Measurements from ENCODE around the gene SLCO1A2.

The SLCO1A2 gene

DNA sequence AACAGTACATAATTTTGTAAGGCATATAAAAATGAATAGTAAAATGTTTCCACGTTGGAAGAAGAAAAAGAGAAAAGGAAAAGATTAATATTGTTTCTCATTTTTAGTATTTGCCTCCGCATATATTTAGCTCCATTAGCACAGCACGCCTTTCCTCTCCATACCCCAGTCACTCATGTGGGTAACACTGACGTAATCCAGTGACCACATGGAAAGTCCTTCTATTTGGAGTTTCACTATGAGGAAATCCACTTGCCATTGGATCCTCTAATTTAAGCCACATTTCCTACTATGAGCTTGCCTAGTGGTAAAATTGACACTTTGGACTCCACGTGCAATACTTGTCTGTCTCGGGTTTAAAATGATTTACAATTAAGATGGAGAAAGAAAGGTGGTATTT, 5.7 kb upstream of the SLCO1A2 start:
- H4K20me1 ChIP-seq (ENCODE audit: control insufficient read depth, insufficient read depth, low read depth, low read length): no peaks in the 10 kb centered on the region

DNA sequence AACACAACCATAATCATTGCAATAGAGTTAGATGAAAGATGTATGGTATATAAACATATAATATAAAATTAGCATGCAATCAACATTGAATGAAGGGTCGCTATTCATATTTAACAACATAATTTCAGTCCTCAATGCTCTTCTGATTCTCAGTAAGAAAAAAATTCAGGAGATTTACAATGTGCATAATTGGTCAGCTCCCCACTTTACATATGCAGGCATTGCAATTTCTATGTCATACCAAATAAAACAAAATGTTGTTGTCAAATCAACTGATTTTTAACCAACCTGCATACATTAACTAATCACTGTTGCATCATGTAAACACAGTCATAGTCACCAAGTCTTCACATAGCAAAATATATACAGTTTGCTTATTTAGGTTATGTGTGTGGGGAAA, 5.2 kb upstream of the SLCO1A2 start:
- no peaks in the 10 kb centered on the region for H3K79me2 ChIP-seq (ENCODE audit: control insufficient read depth, low read length)
- no peaks in the 10 kb centered on the region for H3K36me3 ChIP-seq (ENCODE audit: control insufficient read depth, low read length)
- H3K27ac ChIP-seq (ENCODE audit: low read depth, low read length): no peak overlapping the region
- H3K27me3 ChIP-seq (ENCODE audit: control insufficient read depth, low read length): peaks cover 2% of the 10 kb centered on the region; the same call in 1 of the 2 replicates
- no peaks in the 10 kb centered on the region for H4K20me1 ChIP-seq (ENCODE audit: control insufficient read depth, insufficient read depth, low read depth, low read length)
- H3K9me2 ChIP-seq (replicated peaks; ENCODE audit: control insufficient read depth, low read length): no peaks in the 10 kb centered on the region
- TF ChIP-seq, protein P1, sequence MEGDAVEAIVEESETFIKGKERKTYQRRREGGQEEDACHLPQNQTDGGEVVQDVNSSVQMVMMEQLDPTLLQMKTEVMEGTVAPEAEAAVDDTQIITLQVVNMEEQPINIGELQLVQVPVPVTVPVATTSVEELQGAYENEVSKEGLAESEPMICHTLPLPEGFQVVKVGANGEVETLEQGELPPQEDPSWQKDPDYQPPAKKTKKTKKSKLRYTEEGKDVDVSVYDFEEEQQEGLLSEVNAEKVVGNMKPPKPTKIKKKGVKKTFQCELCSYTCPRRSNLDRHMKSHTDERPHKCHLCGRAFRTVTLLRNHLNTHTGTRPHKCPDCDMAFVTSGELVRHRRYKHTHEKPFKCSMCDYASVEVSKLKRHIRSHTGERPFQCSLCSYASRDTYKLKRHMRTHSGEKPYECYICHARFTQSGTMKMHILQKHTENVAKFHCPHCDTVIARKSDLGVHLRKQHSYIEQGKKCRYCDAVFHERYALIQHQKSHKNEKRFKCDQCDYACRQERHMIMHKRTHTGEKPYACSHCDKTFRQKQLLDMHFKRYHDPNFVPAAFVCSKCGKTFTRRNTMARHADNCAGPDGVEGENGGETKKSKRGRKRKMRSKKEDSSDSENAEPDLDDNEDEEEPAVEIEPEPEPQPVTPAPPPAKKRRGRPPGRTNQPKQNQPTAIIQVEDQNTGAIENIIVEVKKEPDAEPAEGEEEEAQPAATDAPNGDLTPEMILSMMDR (IDR thresholded peaks at IDR 0.05; ENCODE audit: low read depth, low read length, poor library complexity, severe bottlenecking): no peak
- TF ChIP-seq EZH2phosphoT487 (IDR thresholded peaks at IDR 0.05; ENCODE audit: borderline replicate concordance, low read length): no peak
- no peak overlapping the region for H3K4me3 ChIP-seq (ENCODE audit: low read length)
- no peaks in the 10 kb centered on the region for H3K4me1 ChIP-seq (ENCODE audit: control insufficient read depth, low read length)
- H3K9me3 ChIP-seq (ENCODE audit: control insufficient read depth, insufficient read depth, low read length): no peaks in the 10 kb centered on the region
- H3K4me2 ChIP-seq (ENCODE audit: low read length): no peak overlapping the region
- H3F3A ChIP-seq (ENCODE audit: control insufficient read depth, insufficient read depth): no peaks in the 10 kb centered on the region

More for the DNA sequence above, 5.7 kb upstream of the SLCO1A2 start:
- Histone ChIP-seq H3K27me3 (ENCODE audit: control insufficient read depth, low read length) (peaks cover 2% of the 10 kb centered on the region; the same call in 1 of the 2 replicates), H3K4me3 (ENCODE audit: low read length) (no peak overlapping the region), H3K79me2 (ENCODE audit: control insufficient read depth, low read length) (no peaks in the 10 kb centered on the region), H3K4me2 (ENCODE audit: low read length) (no peak overlapping the region), H3F3A (ENCODE audit: control insufficient read depth, insufficient read depth) (no peaks in the 10 kb centered on the region), H3K9me2 (replicated peaks; ENCODE audit: control insufficient read depth, low read length) (no peaks in the 10 kb centered on the region), H3K36me3 (ENCODE audit: control insufficient read depth, low read length) (no peaks in the 10 kb centered on the region), H3K4me1 (ENCODE audit: control insufficient read depth, low read length) (no peaks in the 10 kb centered on the region), H3K27ac (ENCODE audit: low read depth, low read length) (no peak overlapping the region), H3K9me3 (ENCODE audit: control insufficient read depth, insufficient read depth, low read length) (no peaks in the 10 kb centered on the region)
- TF ChIP-seq, protein P1 (IDR thresholded peaks at IDR 0.05; ENCODE audit: low read depth, low read length, poor library complexity, severe bottlenecking): no peak
- no peak for TF ChIP-seq EZH2phosphoT487 (IDR thresholded peaks at IDR 0.05; ENCODE audit: borderline replicate concordance, low read length)

DNA sequence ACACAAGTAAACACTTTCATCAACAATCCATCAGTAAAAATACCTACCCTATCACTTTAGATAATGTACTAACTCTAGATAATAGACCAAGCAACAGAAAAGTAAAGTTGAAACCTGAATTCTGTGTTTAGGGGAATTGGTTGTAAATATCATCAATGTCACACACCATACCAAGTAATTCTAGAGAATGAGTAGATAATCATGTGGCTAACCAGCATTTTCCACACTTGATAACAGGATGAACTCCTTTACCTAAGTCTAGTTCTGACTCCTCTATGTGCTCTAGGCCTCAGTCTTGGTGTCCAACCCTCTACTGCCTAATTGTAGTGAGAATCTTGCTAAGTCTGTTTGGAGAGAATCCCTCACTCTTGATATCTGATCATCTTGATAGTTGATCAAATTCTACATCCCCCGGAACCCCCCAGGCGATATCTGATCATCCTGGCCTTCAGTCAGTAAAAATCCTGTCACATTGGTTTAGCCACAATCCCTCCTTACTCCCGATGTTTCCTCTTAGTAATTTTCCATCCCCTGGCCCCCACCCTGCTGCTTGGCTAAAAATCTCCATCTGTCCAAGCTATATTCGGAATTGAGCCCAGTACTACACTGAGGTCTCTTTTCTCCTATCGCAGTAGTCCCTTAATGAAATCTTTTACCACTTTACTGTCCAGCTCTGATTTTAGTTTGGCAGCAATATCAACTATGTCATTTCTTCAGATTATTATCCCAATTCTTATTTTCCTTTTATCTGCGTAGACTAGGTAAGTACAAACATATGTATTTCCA, 3.4 kb upstream of the SLCO1A2 start:
- Histone ChIP-seq H4K20me1 (ENCODE audit: control insufficient read depth, insufficient read depth, low read depth, low read length) (no peaks in the 10 kb centered on the region), H3K9me2 (replicated peaks; ENCODE audit: control insufficient read depth, low read length) (no peaks in the 10 kb centered on the region), H3K4me2 (ENCODE audit: low read length) (no peak overlapping the region), H3K36me3 (ENCODE audit: control insufficient read depth, low read length) (no peaks in the 10 kb centered on the region), H3K27ac (ENCODE audit: low read depth, low read length) (no peak overlapping the region), H3K79me2 (ENCODE audit: control insufficient read depth, low read length) (no peaks in the 10 kb centered on the region), H3K4me3 (ENCODE audit: low read length) (no peak overlapping the region), H3K27me3 (ENCODE audit: control insufficient read depth, low read length) (no peaks in the 10 kb centered on the region), H3F3A (ENCODE audit: control insufficient read depth, insufficient read depth) (no peaks in the 10 kb centered on the region), H3K4me1 (ENCODE audit: control insufficient read depth, low read length) (no peaks in the 10 kb centered on the region), H3K9me3 (ENCODE audit: control insufficient read depth, insufficient read depth, low read length) (no peaks in the 10 kb centered on the region)
- TF ChIP-seq EZH2phosphoT487 (IDR thresholded peaks at IDR 0.05; ENCODE audit: borderline replicate concordance, low read length): no peak
- TF ChIP-seq, protein P1 (IDR thresholded peaks at IDR 0.05; ENCODE audit: low read depth, low read length, poor library complexity, severe bottlenecking): no peak
